Esophagus squamous epithelium (tissue), 5 donors: Measurements from ENCODE around the gene CLEC10A. TPM values are rescaled to one million over a fixed set of nuclear protein-coding genes. Genes with fewer than 3 reads are reported as not detected.
"Not testable (repeated sequence)": the region's sequence is repeated elsewhere in the genome, so short reads cannot be mapped to it uniquely, and the experiment has no call there.

Source experiments
- DNase-seq: peaks from one replicate; lab custom pipeline; 2025; lab: John Stamatoyannopoulos, UW
- H3K27ac ChIP-seq, 4 donors: fragments of 200-600 bp; sonication (generic); one replicate each; pipeline ENCODE4 v1.5.1; 2016 to 2019; ENCODE audit warnings: mild to moderate bottlenecking in 1 of 4
- H3K27me3 ChIP-seq, 4 donors: fragments of 200-600 bp; sonication (generic); 1 replicate in 3 of 4; 2 replicates in 1 of 4; pipeline versions ENCODE4 v1.5.1 to v1.6.0; 2017 to 2021; ENCODE audit warnings: antibody characterized with exemption in 1 of 4
- H3K36me3 ChIP-seq, 3 donors: fragments of 200-600 bp; sonication (generic); one replicate each; pipeline ENCODE4 v1.5.1; 2016 to 2019
- H3K4me1 ChIP-seq, 3 donors: fragments of 200-600 bp; sonication (generic); one replicate each; pipeline ENCODE4 v1.5.1; 2017 to 2019
- H3K4me3 ChIP-seq, 4 donors: fragments of 200-600 bp; sonication (generic); 1 replicate in 3 of 4; 2 replicates in 1 of 4; pipeline ENCODE4 v1.5.1; 2016 to 2019; ENCODE audit warnings: mild to moderate bottlenecking in 2 of 4, moderate library complexity in 1 of 4
- H3K9me3 ChIP-seq, 3 donors: fragments of 200-600 bp; sonication (generic); one replicate each; pipeline ENCODE4 v1.5.1; 2016 to 2019
- POLR2A ChIP-seq, 4 donors: fragments of 450-650 bp; IDR thresholded peaks; one replicate each; pipeline ENCODE4 v1.6.1; 2017; ENCODE audit warnings: antibody characterized with exemption in 4 of 4, mild to moderate bottlenecking in 4 of 4, moderate library complexity in 3 of 4
- WGBS, 2 donors: methylation state at CpG; one replicate each; pipeline ENCODE4 v1.1.5; 2018; 5-methylcytosine and 5-hydroxymethylcytosine counted together
- intact Hi-C: fragments of 100-400 bp; cut with DNase I; formaldehyde crosslinking; loops from one replicate; pipeline ENCODE4 v1.15.0; 2022
- total RNA-seq, 4 donors: library from RNA; depleted of rRNA; stranded (reverse); fragments of >200 nt; gene quantifications; one replicate each; pipeline ENCODE4 v1.1.0, GENCODE V29; 2016
- TF ChIP-seq, protein P1 (sequence below), 6 experiments: fragments of 450-650 bp in 4 of 6; fragments of 200-600 bp in 2 of 6; sonication (generic) in 2 of 6; IDR thresholded peaks; one replicate each; pipeline ENCODE4 v1.5.1; 2016 to 2019; ENCODE audit warnings: antibody characterized with exemption in 6 of 6, mild to moderate bottlenecking in 4 of 6, moderate library complexity in 4 of 6
- donor health status: DM: yes; HTN: yes; CAD: no.

CLEC10A gene
- total RNA-seq, 4 donors from 2014 or later = 0.40 to 10.6 (median 4.0) TPM

DNA sequence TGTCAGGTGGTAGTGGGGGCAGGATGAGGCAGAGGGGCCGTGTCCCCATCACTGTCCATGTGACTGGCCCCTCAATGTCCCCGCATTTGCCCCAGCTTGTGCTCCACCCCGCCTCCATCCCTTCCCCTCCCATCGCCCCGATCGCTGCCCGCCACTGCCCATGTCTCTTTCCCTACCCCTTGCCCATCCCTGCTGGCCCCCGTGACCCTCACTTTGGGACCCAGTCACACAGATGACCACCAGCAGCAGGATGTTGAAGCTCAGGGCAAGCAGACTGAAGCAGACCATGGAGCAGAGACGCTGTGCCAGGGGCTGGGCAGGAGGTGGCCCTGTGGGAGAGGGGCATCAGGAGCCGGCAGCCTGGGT is 28.5 kb upstream of the CLEC10A start:
- WGBS, 2 donors = 84 to 100% methylated on average over 4 to 7 of the region's 10 CpGs
- H3K27me3 ChIP-seq = peaks cover 0 to 25% (median 0%) of the 10 kb centered on the region in 4 donors

DNA sequence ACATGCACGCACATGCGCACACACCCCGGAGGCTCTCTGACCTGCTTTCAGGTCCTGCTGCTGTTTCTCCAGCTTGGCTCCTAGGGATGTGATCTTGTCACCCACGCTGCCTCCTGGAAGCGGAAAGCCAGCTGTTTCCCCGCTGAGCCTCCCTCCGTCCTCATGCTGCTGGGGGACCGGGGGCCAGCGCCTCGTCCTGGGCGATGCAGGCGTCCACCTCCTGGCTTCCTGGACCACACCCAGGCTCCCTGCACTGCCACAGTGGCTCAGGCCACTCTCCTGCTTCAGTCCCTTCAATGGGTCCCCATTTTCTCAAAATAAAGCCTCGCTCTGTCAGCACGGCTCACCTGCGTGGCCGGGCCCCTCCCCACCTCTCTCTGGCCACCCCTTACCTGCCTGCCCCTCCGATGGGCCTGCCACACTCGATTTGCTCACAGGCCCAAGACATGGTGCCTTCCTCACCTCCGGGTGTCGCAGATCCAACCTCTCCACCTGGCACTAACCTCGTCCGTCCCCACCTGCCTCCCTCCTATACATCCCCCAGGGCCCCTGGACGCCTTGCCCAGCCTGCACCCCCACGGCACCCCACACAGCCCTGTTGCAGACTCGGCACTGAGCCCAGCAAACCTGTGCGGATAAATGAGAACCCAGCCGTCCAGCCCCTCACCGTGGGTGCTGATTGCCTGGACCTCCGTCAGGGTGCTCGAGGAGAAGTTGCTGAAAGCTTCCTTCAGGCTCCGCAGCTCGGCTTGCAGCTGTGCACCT is 27.9 kb upstream of the CLEC10A start:
- intact Hi-C loops = no loop called here
- H3K27me3 ChIP-seq = peaks cover 0 to 30% (median 0%) of the 10 kb centered on the region in 4 donors
- H3K36me3 ChIP-seq = no peaks in the 10 kb centered on the region
- 61 to 71% methylated on average over 14 to 21 of the region's 32 CpGs for WGBS, 2 donors
- no peak overlapping the region for H3K4me3 ChIP-seq
- no peak for TF ChIP-seq POLR2A (IDR thresholded peaks at IDR 0.05)
- TF ChIP-seq, protein P1, sequence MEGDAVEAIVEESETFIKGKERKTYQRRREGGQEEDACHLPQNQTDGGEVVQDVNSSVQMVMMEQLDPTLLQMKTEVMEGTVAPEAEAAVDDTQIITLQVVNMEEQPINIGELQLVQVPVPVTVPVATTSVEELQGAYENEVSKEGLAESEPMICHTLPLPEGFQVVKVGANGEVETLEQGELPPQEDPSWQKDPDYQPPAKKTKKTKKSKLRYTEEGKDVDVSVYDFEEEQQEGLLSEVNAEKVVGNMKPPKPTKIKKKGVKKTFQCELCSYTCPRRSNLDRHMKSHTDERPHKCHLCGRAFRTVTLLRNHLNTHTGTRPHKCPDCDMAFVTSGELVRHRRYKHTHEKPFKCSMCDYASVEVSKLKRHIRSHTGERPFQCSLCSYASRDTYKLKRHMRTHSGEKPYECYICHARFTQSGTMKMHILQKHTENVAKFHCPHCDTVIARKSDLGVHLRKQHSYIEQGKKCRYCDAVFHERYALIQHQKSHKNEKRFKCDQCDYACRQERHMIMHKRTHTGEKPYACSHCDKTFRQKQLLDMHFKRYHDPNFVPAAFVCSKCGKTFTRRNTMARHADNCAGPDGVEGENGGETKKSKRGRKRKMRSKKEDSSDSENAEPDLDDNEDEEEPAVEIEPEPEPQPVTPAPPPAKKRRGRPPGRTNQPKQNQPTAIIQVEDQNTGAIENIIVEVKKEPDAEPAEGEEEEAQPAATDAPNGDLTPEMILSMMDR (IDR thresholded peaks at IDR 0.05) = no peak
- no peaks in the 10 kb centered on the region for H3K9me3 ChIP-seq
- H3K4me1 ChIP-seq = no peaks in the 10 kb centered on the region
- no peak overlapping the region for H3K27ac ChIP-seq
- no peak for DNase-seq

More for the DNA sequence above, 28.5 kb upstream of the CLEC10A start:
- intact Hi-C loops = no loop called here
- TF ChIP-seq, protein P1 (IDR thresholded peaks at IDR 0.05) = no peak
- TF ChIP-seq POLR2A (IDR thresholded peaks at IDR 0.05) = no peak
- H3K27ac ChIP-seq = no peak overlapping the region
- H3K4me1 ChIP-seq = no peaks in the 10 kb centered on the region
- H3K36me3 ChIP-seq = no peaks in the 10 kb centered on the region
- DNase-seq = no peak
- no peak overlapping the region for H3K4me3 ChIP-seq
- no peaks in the 10 kb centered on the region for H3K9me3 ChIP-seq

DNA sequence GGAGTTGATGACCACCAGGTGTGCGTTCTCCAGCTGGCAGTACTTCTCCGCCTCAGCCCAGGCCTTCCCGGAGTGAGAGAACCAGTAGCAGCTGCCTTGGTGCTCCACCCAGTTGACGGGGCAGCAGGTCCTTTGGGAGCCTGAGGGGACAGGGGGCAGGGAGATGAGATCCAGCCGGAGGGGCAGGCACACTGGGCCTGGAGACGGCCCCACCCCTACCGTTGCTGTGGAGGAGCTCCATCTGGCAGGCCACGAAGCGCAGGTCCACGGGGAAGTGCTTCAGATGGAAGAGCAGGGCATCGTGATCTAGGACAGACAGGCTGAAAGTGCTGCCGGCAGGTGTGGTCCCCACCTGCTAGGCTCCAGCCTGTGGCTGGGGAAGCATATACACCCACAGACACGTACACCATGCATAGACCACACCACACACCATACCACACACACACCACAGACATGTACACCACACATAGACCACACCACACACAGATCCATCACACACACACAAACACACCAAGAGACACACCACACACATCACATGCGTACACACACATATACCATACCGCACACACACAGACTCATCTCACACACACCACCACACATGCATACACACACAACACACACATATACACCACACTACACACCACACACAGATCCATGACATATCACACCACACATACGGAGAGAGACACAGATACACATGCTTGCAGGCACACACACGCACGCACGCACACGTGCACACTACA is 27.1 kb upstream of the CLEC10A start:
- Histone ChIP-seq H3K27ac (no peak overlapping the region), H3K27me3 (peaks cover 0 to 30% (median 0%) of the 10 kb centered on the region in 4 donors), H3K4me3 (no peak overlapping the region), H3K4me1 (no peaks in the 10 kb centered on the region), H3K36me3 (no peaks in the 10 kb centered on the region), H3K9me3 (no peaks in the 10 kb centered on the region)
- DNase-seq = no peak
- intact Hi-C loops = no loop called here
- TF ChIP-seq, protein P1 (IDR thresholded peaks at IDR 0.05) = no peak
- no peak for TF ChIP-seq POLR2A (IDR thresholded peaks at IDR 0.05)
- 76 to 91% methylated on average over 11 to 16 of the region's 20 CpGs for WGBS, 2 donors

DNA sequence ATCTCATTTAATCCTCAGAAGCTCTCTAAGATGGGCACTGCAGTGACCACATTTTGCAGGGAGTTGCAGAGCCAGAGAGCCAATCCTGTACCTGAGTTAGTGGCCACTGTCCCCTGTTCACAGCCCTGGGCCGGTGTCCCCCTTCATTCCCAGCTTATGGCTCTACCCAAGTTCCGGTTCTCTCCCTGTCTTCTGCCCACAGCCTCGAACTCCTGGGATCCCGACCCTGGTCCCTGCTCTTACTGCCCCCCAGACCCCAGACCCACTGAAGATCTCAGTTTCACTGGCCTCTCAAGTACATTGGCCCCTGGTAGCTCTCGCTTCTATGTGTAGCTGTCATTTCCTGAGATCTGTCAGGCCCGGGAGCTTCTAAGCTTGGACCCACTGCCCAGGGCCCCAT is 22.4 kb upstream of the CLEC10A start:
- intact Hi-C loops = no loop called here
- H3K27ac ChIP-seq = no peak overlapping the region
- no peak overlapping the region for H3K4me3 ChIP-seq
- H3K27me3 ChIP-seq = peaks cover 0 to 35% (median 0%) of the 10 kb centered on the region in 4 donors
- TF ChIP-seq POLR2A (IDR thresholded peaks at IDR 0.05) = no peak
- TF ChIP-seq, protein P1 (IDR thresholded peaks at IDR 0.05) = no peak
- H3K4me1 ChIP-seq = no peaks in the 10 kb centered on the region
- no peaks in the 10 kb centered on the region for H3K9me3 ChIP-seq
- WGBS, 2 donors = 63 to 68% methylated on average over 4 of the region's 6 CpGs
- H3K36me3 ChIP-seq = no peaks in the 10 kb centered on the region
- no peak for DNase-seq

DNA sequence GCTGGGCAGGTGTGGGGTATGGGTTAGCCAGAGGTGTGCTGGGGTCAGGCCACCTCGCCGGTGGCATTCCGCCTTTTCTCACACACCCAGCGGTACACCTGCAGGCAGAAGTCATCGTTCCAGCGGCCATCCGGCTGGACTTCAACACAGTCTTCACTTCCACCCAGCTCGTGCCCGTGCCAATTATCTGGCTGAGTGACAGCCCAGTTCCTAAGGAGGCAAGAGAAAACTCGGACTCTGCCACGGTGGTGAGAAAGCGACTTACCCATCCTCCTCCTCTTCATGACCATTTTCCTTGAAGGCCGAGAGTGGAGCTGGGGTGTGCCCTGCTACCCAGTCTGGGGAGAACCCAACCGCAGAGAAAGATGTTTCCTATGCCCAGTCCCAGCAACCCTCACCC is 21.5 kb upstream of the CLEC10A start:
- no peak for DNase-seq
- WGBS, 2 donors = 80 to 95% methylated on average over 6 to 13 of the region's 14 CpGs
- Histone ChIP-seq H3K4me1 (no peaks in the 10 kb centered on the region), H3K36me3 (no peaks in the 10 kb centered on the region), H3K4me3 (no peak overlapping the region), H3K9me3 (no peaks in the 10 kb centered on the region), H3K27me3 (peaks cover 0 to 31% (median 0%) of the 10 kb centered on the region in 4 donors), H3K27ac (no peak overlapping the region)
- TF ChIP-seq POLR2A (IDR thresholded peaks at IDR 0.05) = no peak
- TF ChIP-seq, protein P1 (IDR thresholded peaks at IDR 0.05) = no peak
- intact Hi-C loops = no loop called here

DNA sequence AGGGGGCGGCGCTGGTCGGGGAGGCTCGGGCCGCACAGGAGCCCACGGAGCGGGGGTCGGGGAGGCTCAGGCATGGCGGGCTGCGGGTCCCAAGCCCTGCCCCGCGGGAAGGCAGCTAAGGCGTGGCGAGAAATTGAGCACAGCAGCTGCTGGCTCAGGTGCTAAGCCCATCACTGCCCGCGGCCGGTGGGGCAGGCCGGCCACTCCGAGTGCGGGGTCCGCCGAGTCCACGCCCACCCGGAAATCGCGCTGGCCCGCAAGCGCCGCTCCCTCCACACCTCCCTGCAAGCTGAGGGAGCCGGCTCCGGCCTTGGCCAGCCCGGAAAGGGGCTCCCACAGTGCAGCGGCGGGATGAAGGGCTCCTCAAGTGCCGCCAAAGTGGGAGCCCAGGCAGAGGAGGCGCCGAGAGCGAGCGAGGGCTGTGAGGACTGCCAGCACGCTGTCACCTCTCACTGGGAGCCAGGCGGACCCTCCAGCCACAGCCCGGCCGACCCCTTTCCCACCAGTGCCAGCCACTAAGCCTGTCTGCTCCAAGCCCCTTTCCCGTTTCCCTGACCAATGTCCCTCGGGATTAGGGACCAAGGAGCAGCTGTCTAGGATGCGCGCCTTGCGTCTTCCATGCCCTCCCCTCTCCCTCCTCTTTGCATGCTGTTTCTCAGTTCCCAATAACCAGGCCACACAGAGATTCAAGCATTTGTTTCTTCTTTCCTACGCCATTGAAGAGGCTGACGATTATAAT is 20.8 kb upstream of the CLEC10A start:
- H3K27ac ChIP-seq, intact Hi-C loops, H3K4me1 ChIP-seq, DNase-seq, H3K4me3 ChIP-seq, H3K36me3 ChIP-seq, H3K9me3 ChIP-seq: not testable (repeated sequence)
- H3K27me3 ChIP-seq = peaks cover 0 to 31% (median 0%) of the 10 kb centered on the region in 4 donors
- 84 to 92% methylated on average over 7 to 26 of the region's 50 CpGs for WGBS, 2 donors
